HepG2 (cell line): ENCODE results near the gene MILR1. TPM values are rescaled to one million over a fixed set of nuclear protein-coding genes. Genes with fewer than 3 reads are reported as not detected.

ENCODE experiments used
- BHLHE40 ChIP-seq: IDR thresholded peaks from 2 replicates; pipeline ENCODE4 v1.6.1; 2011; ENCODE audit warnings: low read length, improper control_type of control experiment
- DNMT3B ChIP-seq: conservative IDR thresholded peaks from 2 replicates; pipeline ENCODE4 v1.6.1; 2016; ENCODE audit warnings: missing biosample characterization, control low read depth
- FOXJ3 ChIP-seq: sonication (generic); formaldehyde crosslinking; IDR thresholded peaks from 2 replicates; pipeline ENCODE4 v1.4.0; 2020; ENCODE audit warnings: missing genetic modification reagents, mild to moderate bottlenecking, borderline replicate concordance
- FOXK2 ChIP-seq: fragments of 450-650 bp; IDR thresholded peaks from 2 replicates; pipeline ENCODE4 v1.6.1; 2016
- KAT7 ChIP-seq: IDR thresholded peaks from 2 replicates; pipeline ENCODE4 v1.6.1; 2018; ENCODE audit warnings: borderline replicate concordance, missing compliant biosample characterization
- MLLT10 ChIP-seq: sonication (generic); formaldehyde crosslinking; IDR thresholded peaks from 2 replicates; pipeline ENCODE4 v1.4.0; 2020; ENCODE audit warnings: missing genetic modification reagents
- MXD4 ChIP-seq: IDR thresholded peaks from 2 replicates; pipeline ENCODE4 v1.6.1; 2016; ENCODE audit warnings: mild to moderate bottlenecking, missing biosample characterization, missing genetic modification reagents
- NFIB ChIP-seq: sonication (generic); formaldehyde crosslinking; IDR thresholded peaks from 2 replicates; pipeline ENCODE4 v1.9.0; 2021; ENCODE audit warnings: missing genetic modification reagents, mild to moderate bottlenecking, borderline replicate concordance
- PPARG ChIP-seq: conservative IDR thresholded peaks from 2 replicates; pipeline ENCODE4 v1.6.1; 2016; ENCODE audit warnings: missing biosample characterization, missing genetic modification reagents
- RFX1 ChIP-seq: fragments of 450-650 bp; IDR thresholded peaks from 2 replicates; pipeline ENCODE4 v1.6.1; 2017
- SSRP1 ChIP-seq: IDR thresholded peaks from 2 replicates; pipeline ENCODE4 v1.6.1; 2016; ENCODE audit warnings: control low read depth
- ZBTB21 ChIP-seq: sonication (generic); formaldehyde crosslinking; IDR thresholded peaks from 2 replicates; pipeline ENCODE4 v1.4.0; 2020; ENCODE audit warnings: missing genetic modification reagents
- ZBTB42 ChIP-seq: sonication (generic); formaldehyde crosslinking; IDR thresholded peaks from 2 replicates; pipeline ENCODE4 v1.5.0; 2020; ENCODE audit warnings: mild to moderate bottlenecking, missing genetic modification reagents
- ZFP36L2 ChIP-seq: sonication (generic); formaldehyde crosslinking; IDR thresholded peaks from 2 replicates; pipeline ENCODE4 v1.4.0; 2020; ENCODE audit warnings: missing genetic modification reagents
- ZNF282 ChIP-seq: fragments of 450-650 bp; IDR thresholded peaks from 2 replicates; pipeline ENCODE4 v1.6.1; 2018; ENCODE audit not compliant: partially characterized antibody
- ZNF432 ChIP-seq: sonication (generic); formaldehyde crosslinking; IDR thresholded peaks from 2 replicates; pipeline ENCODE4 v1.5.0; 2020; ENCODE audit warnings: missing genetic modification reagents, mild to moderate bottlenecking, borderline replicate concordance
- ZNF883 ChIP-seq: sonication (generic); formaldehyde crosslinking; IDR thresholded peaks from 2 replicates; pipeline ENCODE4 v1.5.1; 2020; ENCODE audit warnings: mild to moderate bottlenecking, missing genetic modification reagents; ENCODE audit errors: not compliant biosample characterization
- polyA plus RNA-seq, 8 experiments: library from polyadenylated mRNA; depleted of rRNA in 3 of 8; stranded (reverse) in 7 of 8; unstranded in 1 of 8; fragments of >200 nt; fragmentation: Illumina TruSeq in 4 of 8; extraction: Trizol in 4 of 8; gene quantifications; 2 replicates each; pipeline versions ENCODE4 v1.2.1 to v1.2.3, GENCODE V29; 2011 to 2016; ENCODE audit warnings: low read depth in 4 of 8, missing spikeins in 1 of 8, mixed read lengths in 1 of 8; ENCODE audit not compliant: insufficient read depth in 1 of 8
- total RNA-seq, 5 experiments: library from RNA; depleted of rRNA; stranded (reverse); fragments of >200 nt; fragmentation: Illumina TruSeq; extraction: Trizol; gene quantifications; 2 replicates each; pipeline ENCODE4 v1.2.3, GENCODE V29; 2016; ENCODE audit warnings: low read depth in 1 of 5
- TF ChIP-seq, protein P1 (sequence below): sonication (generic); formaldehyde crosslinking; IDR thresholded peaks from 2 replicates; pipeline ENCODE4 v1.5.0; 2020; ENCODE audit warnings: missing genetic modification reagents
- TF ChIP-seq, protein P2 (sequence below): sonication (generic); formaldehyde crosslinking; IDR thresholded peaks from 2 replicates; pipeline ENCODE4 v1.4.0; 2020; ENCODE audit warnings: missing genetic modification reagents, mild to moderate bottlenecking, borderline replicate concordance
- TF ChIP-seq, protein P3 (sequence below): sonication (generic); formaldehyde crosslinking; IDR thresholded peaks from 2 replicates; pipeline ENCODE4; 2020; ENCODE audit warnings: missing genetic modification reagents, mild to moderate bottlenecking, borderline replicate concordance
- TF ChIP-seq, protein P4 (sequence below): sonication (generic); formaldehyde crosslinking; IDR thresholded peaks from 2 replicates; pipeline ENCODE4 v1.4.0; 2020; ENCODE audit warnings: missing genetic modification reagents

The MILR1 gene
- total and polyA plus RNA-seq, 2 of the 13 experiments (the other 11 are each of a cell fraction or from before 2014, with no cell fraction given) = 0.27 to 1.7 TPM

DNA sequence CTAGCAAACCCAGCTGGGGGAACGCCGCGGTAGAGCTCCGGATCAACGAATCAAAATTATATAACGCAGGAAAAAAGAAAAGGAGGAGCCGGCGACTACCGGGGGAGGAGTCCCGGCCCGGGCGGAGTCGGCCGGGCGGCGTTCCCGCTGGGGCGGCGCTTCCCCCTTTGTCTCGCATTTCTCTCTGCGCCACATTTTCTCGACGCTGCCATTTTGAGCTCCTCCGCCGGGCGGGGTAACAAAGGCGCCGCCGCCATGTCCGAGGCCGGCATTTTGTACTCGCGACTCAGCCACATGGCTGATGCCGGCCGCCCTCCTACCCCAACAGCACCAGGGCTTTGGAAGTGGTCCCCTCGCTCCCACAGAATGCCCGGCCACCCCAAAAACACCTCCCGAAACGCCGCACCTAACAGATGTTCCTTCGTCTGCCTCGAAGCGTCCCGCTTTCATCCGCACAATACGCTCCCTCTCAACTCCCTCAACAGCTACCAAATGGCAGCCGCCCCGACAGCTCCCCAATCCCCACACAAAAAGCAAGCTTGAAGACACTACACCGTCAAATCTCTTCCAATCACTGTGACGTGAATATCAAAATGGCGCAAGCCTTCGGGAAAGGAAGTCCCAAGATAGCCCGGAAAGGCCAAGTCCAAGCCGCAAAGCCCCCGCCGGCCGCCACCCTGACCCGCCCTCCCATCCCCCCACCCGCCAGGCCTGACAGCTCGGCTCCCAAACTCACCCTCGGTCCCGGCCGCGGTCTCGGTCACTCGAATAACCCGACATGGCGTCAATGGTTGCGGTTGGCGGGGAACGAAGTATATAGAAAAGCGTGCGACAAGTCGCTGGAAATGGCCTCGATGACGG lies 56.7 kb downstream of the MILR1 start (continued):
- no peak; the same call in 1 of the 2 replicates for TF ChIP-seq PPARG
- peak; percentile 72 for TF ChIP-seq ZNF883 (CRISPR knock-in tag)
- TF ChIP-seq ZBTB21 (CRISPR knock-in tag) = peak; percentile 11; the same call in 1 of the 2 replicates
- no peak; the same call in 1 of the 2 replicates for TF ChIP-seq MLLT10 (CRISPR knock-in tag)
- TF ChIP-seq NFIB = no peak
- TF ChIP-seq ZBTB42 = no peak
- TF ChIP-seq, protein P1, sequence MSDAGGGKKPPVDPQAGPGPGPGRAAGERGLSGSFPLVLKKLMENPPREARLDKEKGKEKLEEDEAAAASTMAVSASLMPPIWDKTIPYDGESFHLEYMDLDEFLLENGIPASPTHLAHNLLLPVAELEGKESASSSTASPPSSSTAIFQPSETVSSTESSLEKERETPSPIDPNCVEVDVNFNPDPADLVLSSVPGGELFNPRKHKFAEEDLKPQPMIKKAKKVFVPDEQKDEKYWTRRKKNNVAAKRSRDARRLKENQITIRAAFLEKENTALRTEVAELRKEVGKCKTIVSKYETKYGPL (CRISPR knock-in tag) = peak; percentile 88; the same call in 1 of the 2 replicates
- no peak for TF ChIP-seq ZNF282
- peak; percentile 87 for TF ChIP-seq SSRP1 (CRISPR knock-in tag)
- 0 out of 2 replicates have a peak, but pooled peaks have one; percentile 68 for TF ChIP-seq DNMT3B (CRISPR knock-in tag)
- no peak for TF ChIP-seq RFX1
- TF ChIP-seq FOXJ3 (CRISPR knock-in tag) = peak; percentile 60; the same call in 1 of the 2 replicates
- TF ChIP-seq, protein P2, sequence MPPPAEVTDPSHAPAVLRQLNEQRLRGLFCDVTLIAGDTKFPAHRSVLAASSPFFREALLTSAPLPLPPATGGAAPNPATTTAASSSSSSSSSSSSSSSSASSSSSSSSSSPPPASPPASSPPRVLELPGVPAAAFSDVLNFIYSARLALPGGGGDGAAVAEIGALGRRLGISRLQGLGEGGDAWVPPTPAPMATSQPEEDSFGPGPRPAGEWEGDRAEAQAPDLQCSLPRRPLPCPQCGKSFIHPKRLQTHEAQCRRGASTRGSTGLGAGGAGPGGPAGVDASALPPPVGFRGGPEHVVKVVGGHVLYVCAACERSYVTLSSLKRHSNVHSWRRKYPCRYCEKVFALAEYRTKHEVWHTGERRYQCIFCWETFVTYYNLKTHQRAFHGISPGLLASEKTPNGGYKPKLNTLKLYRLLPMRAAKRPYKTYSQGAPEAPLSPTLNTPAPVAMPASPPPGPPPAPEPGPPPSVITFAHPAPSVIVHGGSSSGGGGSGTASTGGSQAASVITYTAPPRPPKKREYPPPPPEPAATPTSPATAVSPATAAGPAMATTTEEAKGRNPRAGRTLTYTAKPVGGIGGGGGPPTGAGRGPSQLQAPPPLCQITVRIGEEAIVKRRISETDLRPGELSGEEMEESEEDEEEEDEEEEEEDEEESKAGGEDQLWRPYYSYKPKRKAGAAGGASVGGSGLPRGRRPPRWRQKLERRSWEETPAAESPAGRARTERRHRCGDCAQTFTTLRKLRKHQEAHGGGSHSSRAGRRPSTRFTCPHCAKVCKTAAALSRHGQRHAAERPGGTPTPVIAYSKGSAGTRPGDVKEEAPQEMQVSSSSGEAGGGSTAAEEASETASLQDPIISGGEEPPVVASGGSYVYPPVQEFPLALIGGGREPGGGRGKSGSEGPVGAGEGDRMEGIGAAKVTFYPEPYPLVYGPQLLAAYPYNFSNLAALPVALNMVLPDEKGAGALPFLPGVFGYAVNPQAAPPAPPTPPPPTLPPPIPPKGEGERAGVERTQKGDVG = no peak
- TF ChIP-seq, protein P3, sequence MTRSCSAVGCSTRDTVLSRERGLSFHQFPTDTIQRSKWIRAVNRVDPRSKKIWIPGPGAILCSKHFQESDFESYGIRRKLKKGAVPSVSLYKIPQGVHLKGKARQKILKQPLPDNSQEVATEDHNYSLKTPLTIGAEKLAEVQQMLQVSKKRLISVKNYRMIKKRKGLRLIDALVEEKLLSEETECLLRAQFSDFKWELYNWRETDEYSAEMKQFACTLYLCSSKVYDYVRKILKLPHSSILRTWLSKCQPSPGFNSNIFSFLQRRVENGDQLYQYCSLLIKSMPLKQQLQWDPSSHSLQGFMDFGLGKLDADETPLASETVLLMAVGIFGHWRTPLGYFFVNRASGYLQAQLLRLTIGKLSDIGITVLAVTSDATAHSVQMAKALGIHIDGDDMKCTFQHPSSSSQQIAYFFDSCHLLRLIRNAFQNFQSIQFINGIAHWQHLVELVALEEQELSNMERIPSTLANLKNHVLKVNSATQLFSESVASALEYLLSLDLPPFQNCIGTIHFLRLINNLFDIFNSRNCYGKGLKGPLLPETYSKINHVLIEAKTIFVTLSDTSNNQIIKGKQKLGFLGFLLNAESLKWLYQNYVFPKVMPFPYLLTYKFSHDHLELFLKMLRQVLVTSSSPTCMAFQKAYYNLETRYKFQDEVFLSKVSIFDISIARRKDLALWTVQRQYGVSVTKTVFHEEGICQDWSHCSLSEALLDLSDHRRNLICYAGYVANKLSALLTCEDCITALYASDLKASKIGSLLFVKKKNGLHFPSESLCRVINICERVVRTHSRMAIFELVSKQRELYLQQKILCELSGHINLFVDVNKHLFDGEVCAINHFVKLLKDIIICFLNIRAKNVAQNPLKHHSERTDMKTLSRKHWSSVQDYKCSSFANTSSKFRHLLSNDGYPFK = 0 out of 2 replicates have a peak, but pooled peaks have one; percentile 60
- TF ChIP-seq MXD4 (CRISPR knock-in tag) = peak; percentile 41; the same call in 1 of the 2 replicates
- TF ChIP-seq FOXK2 = 0 out of 2 replicates have a peak, but pooled peaks have one; percentile 20
- TF ChIP-seq BHLHE40 = no peak
- TF ChIP-seq KAT7 (CRISPR knock-in tag) = peak; percentile 45; the same call in 1 of the 2 replicates
- no peak for TF ChIP-seq ZNF432
- 0 out of 2 replicates have a peak, but pooled peaks have one; percentile 86 for TF ChIP-seq ZFP36L2 (CRISPR knock-in tag)
- TF ChIP-seq, protein P4, sequence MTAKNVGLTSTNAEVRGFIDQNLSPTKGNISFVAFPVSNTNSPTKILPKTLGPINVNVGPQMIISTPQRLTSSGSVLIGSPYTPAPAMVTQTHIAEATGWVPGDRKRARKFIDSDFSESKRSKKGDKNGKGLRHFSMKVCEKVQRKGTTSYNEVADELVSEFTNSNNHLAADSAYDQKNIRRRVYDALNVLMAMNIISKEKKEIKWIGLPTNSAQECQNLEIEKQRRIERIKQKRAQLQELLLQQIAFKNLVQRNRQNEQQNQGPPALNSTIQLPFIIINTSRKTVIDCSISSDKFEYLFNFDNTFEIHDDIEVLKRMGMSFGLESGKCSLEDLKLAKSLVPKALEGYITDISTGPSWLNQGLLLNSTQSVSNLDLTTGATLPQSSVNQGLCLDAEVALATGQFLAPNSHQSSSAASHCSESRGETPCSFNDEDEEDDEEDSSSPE (CRISPR knock-in tag) = peak; percentile 63
